HepG2 (cell line): Measurements from ENCODE around the gene CMIP. TPM values are rescaled to one million over a fixed set of nuclear protein-coding genes. Genes with fewer than 3 reads are reported as not detected.

Experiments
- ARID5B ChIP-seq: IDR thresholded peaks from 2 replicates; pipeline ENCODE4 v1.4.0; 2020; ENCODE audit warnings: mild to moderate bottlenecking, missing genetic modification reagents
- EEA1 ChIP-seq: sonication (generic); formaldehyde crosslinking; IDR thresholded peaks from 2 replicates; pipeline ENCODE4 v1.5.1; 2020; ENCODE audit warnings: mild to moderate bottlenecking, missing genetic modification reagents, borderline replicate concordance
- HNRNPL ChIP-seq: fragments of 200-400 bp; formaldehyde crosslinking; IDR thresholded peaks from 2 replicates; pipeline ENCODE4 v1.6.1; 2017; ENCODE audit warnings: mild to moderate bottlenecking, low read depth, low read length
- KLF12 ChIP-seq: sonication (generic); formaldehyde crosslinking; IDR thresholded peaks from 2 replicates; pipeline ENCODE4 v1.4.0; 2020; ENCODE audit warnings: missing genetic modification reagents, borderline replicate concordance
- MTA1 ChIP-seq: sonication (generic); formaldehyde crosslinking; IDR thresholded peaks from 2 replicates; pipeline ENCODE4 v1.4.0; 2020; ENCODE audit warnings: missing genetic modification reagents, mild to moderate bottlenecking, borderline replicate concordance
- NR0B2 ChIP-seq: sonication (generic); formaldehyde crosslinking; IDR thresholded peaks from 2 replicates; pipeline ENCODE4 v1.4.0; 2020; ENCODE audit warnings: mild to moderate bottlenecking, missing genetic modification reagents
- NR3C1 ChIP-seq: sonication (generic); formaldehyde crosslinking; IDR thresholded peaks from 2 replicates; pipeline ENCODE4 v1.4.0; 2020; ENCODE audit warnings: missing genetic modification reagents
- PBX2 ChIP-seq: IDR thresholded peaks from 2 replicates; pipeline ENCODE4 v1.6.1; 2016; ENCODE audit warnings: control low read depth
- PHF20 ChIP-seq: sonication (generic); formaldehyde crosslinking; IDR thresholded peaks from 2 replicates; pipeline ENCODE4 v1.5.0; 2020; ENCODE audit warnings: mild to moderate bottlenecking, missing genetic modification reagents
- POLR2AphosphoS5 ChIP-seq: IDR thresholded peaks from 2 replicates; pipeline ENCODE4 v1.6.1; 2012; ENCODE audit warnings: low read depth, low read length
- SMAD9 ChIP-seq: sonication (generic); formaldehyde crosslinking; IDR thresholded peaks from 2 replicates; pipeline ENCODE4 v1.5.1; 2020; ENCODE audit warnings: mild to moderate bottlenecking, missing genetic modification reagents
- SP2 ChIP-seq: sonication (generic); formaldehyde crosslinking; IDR thresholded peaks from 2 replicates; pipeline ENCODE4 v1.5.1; 2020; ENCODE audit warnings: mild to moderate bottlenecking, missing genetic modification reagents
- THAP7 ChIP-seq: sonication (generic); formaldehyde crosslinking; IDR thresholded peaks from 2 replicates; pipeline ENCODE4 v1.8.1; 2023; ENCODE audit warnings: mild to moderate bottlenecking, missing genetic modification reagents
- TRAFD1 ChIP-seq: sonication (generic); formaldehyde crosslinking; IDR thresholded peaks from 2 replicates; pipeline ENCODE4 v1.5.1; 2020; ENCODE audit warnings: missing genetic modification reagents, mild to moderate bottlenecking, borderline replicate concordance
- ZBTB3 ChIP-seq: sonication (generic); formaldehyde crosslinking; IDR thresholded peaks from 2 replicates; pipeline ENCODE4 v1.4.0; 2020; ENCODE audit warnings: low read depth, mild to moderate bottlenecking, moderate library complexity, missing genetic modification reagents, borderline replicate concordance
- ZNF260 ChIP-seq: sonication (generic); formaldehyde crosslinking; IDR thresholded peaks from 2 replicates; pipeline ENCODE4 v1.4.0; 2020; ENCODE audit warnings: missing genetic modification reagents, low read depth, mild to moderate bottlenecking, borderline replicate concordance
- ZNF574 ChIP-seq: sonication (generic); formaldehyde crosslinking; IDR thresholded peaks from 2 replicates; pipeline ENCODE4 v1.4.0; 2020; ENCODE audit warnings: missing genetic modification reagents
- polyA plus RNA-seq, 8 experiments: library from polyadenylated mRNA; depleted of rRNA in 3 of 8; stranded (reverse) in 7 of 8; unstranded in 1 of 8; fragments of >200 nt; fragmentation: Illumina TruSeq in 4 of 8; extraction: Trizol in 4 of 8; gene quantifications; 2 replicates each; pipeline versions ENCODE4 v1.2.1 to v1.2.3, GENCODE V29; 2011 to 2016; ENCODE audit warnings: low read depth in 4 of 8, missing spikeins in 1 of 8, mixed read lengths in 1 of 8; ENCODE audit not compliant: insufficient read depth in 1 of 8
- total RNA-seq, 5 experiments: library from RNA; depleted of rRNA; stranded (reverse); fragments of >200 nt; fragmentation: Illumina TruSeq; extraction: Trizol; gene quantifications; 2 replicates each; pipeline ENCODE4 v1.2.3, GENCODE V29; 2016; ENCODE audit warnings: low read depth in 1 of 5

CMIP gene
- total and polyA plus RNA-seq, 2 of the 13 experiments (the other 11 are each of a cell fraction or from before 2014, with no cell fraction given), result 10.9 to 18.1 TPM

- TF ChIP-seq ARID5B (peak; percentile 96), EEA1 (CRISPR knock-in tag) (0 out of 2 replicates have a peak, but pooled peaks have one; percentile 40), ZBTB3 (CRISPR knock-in tag) (no peak), NR3C1 (CRISPR knock-in tag) (no peak), TRAFD1 (peak; percentile 5), MTA1 (CRISPR knock-in tag) (peak; percentile 98), NR0B2 (CRISPR knock-in tag) (no peak), HNRNPL (peak; percentile 76; the same call in 1 of the 2 replicates), ZNF260 (0 out of 2 replicates have a peak, but pooled peaks have one; percentile 45), ZNF574 (CRISPR knock-in tag) (peak; percentile 92), THAP7 (peak; percentile 89), PBX2 (no peak), SMAD9 (CRISPR knock-in tag) (0 out of 2 replicates have a peak, but pooled peaks have one; percentile 42), PHF20 (CRISPR knock-in tag) (0 out of 2 replicates have a peak, but pooled peaks have one; percentile 39), POLR2AphosphoS5 (0 out of 2 replicates have a peak, but pooled peaks have one; percentile 8), KLF12 (CRISPR knock-in tag) (no peak), SP2 (CRISPR knock-in tag) (no peak)
Measured at GRCh38 chr16:81456523-81457325, 12.1 kb downstream of the CMIP start (continued).
